Measurements from ENCODE around the gene GLYATL3. TPM values are rescaled to one million over a fixed set of nuclear protein-coding genes. Genes with fewer than 3 reads are reported as not detected.

Gene GLYATL3
- polyA plus RNA-seq, 1 of the 3 experiments (the other 2 are of a cell fraction) = not detected

- no peak for DNase-seq
- no peak overlapping the region for H3K27ac ChIP-seq (ENCODE audit: low read depth in 2 of 2, low read length in 1 of 2)
- H2AFZ ChIP-seq (ENCODE audit: low read depth) = no peak overlapping the region
- no peaks in the 10 kb centered on the region for H3K4me1 ChIP-seq (ENCODE audit: control insufficient read depth in 1 of 2, insufficient read depth in 2 of 2, low read depth in 1 of 2, low read length in 1 of 2)
- TF ChIP-seq POLR2AphosphoS5 (IDR thresholded peaks at IDR 0.05; ENCODE audit: low read depth, low read length) = no peak
- no peak for TF ChIP-seq USF1 (IDR thresholded peaks at IDR 0.05; ENCODE audit: borderline replicate concordance, low read depth)
- TF ChIP-seq FOSL2 (IDR thresholded peaks at IDR 0.05; ENCODE audit: borderline replicate concordance, low read depth) = no peak
- TF ChIP-seq TAF1 (IDR thresholded peaks at IDR 0.05; ENCODE audit: borderline replicate concordance, low read depth, low read length) = no peak
- TF ChIP-seq RCOR1 (IDR thresholded peaks at IDR 0.05; ENCODE audit: low read length) = no peak
- TF ChIP-seq RAD21 (IDR thresholded peaks at IDR 0.05; ENCODE audit: low read length) = no peak
- no peak for TF ChIP-seq PBX3 (IDR thresholded peaks at IDR 0.05)
- no peak for TF ChIP-seq REST (IDR thresholded peaks at IDR 0.05; ENCODE audit: low read depth, low read length)
- no peak for TF ChIP-seq GATA2 (CRISPR knock-in tag; IDR thresholded peaks at IDR 0.05)
- H4K20me1 ChIP-seq (ENCODE audit: insufficient read depth) = no peaks in the 10 kb centered on the region
- no peak overlapping the region for H3K9ac ChIP-seq
- ChIA-PET CTCF (no interaction called here), POLR2A (no interaction called here)
- no peaks in the 10 kb centered on the region for H3F3A ChIP-seq (replicated peaks; ENCODE audit: insufficient read depth)
- no peaks in the 10 kb centered on the region for H3K79me2 ChIP-seq (ENCODE audit: insufficient read depth)
- H3K4me3 ChIP-seq (ENCODE audit: low read depth in 2 of 2, low read length in 1 of 2) = no peak overlapping the region
- no peak overlapping the region for H3K4me2 ChIP-seq
- 3% methylated on average over 1 of the region's 1 CpG for WGBS (ENCODE audit: low lambda C conversion rate)
- no peaks in the 10 kb centered on the region for H3K27me3 ChIP-seq (ENCODE audit: insufficient read depth)
- no peaks in the 10 kb centered on the region for H3K36me3 ChIP-seq (replicated peaks in 1 of 2; ENCODE audit: control insufficient read depth in 1 of 2, insufficient read depth in 2 of 2, low read length in 1 of 2)
- H3K9me2 ChIP-seq = no peaks in the 10 kb centered on the region
- no peaks in the 10 kb centered on the region for H3K9me3 ChIP-seq
Observed at GRCh38 chr6:49499126-49499525, 597 bp upstream of the GLYATL3 start.

GRCh38 chr6:49504666-49505065, 4.9 kb downstream of the GLYATL3 start:
- Histone ChIP-seq H3K4me3 (ENCODE audit: low read depth in 2 of 2, low read length in 1 of 2) (no peak overlapping the region), H3K9me2 (no peaks in the 10 kb centered on the region), H3F3A (replicated peaks; ENCODE audit: insufficient read depth) (no peaks in the 10 kb centered on the region), H3K9me3 (no peaks in the 10 kb centered on the region), H2AFZ (ENCODE audit: low read depth) (no peak overlapping the region), H3K4me1 (ENCODE audit: control insufficient read depth in 1 of 2, insufficient read depth in 2 of 2, low read depth in 1 of 2, low read length in 1 of 2) (no peaks in the 10 kb centered on the region), H3K27me3 (ENCODE audit: insufficient read depth) (no peaks in the 10 kb centered on the region), H3K4me2 (no peak overlapping the region), H4K20me1 (ENCODE audit: insufficient read depth) (no peaks in the 10 kb centered on the region), H3K9ac (no peak overlapping the region), H3K27ac (ENCODE audit: low read depth in 2 of 2, low read length in 1 of 2) (no peak overlapping the region), H3K36me3 (replicated peaks in 1 of 2; ENCODE audit: control insufficient read depth in 1 of 2, insufficient read depth in 2 of 2, low read length in 1 of 2) (no peaks in the 10 kb centered on the region), H3K79me2 (ENCODE audit: insufficient read depth) (no peaks in the 10 kb centered on the region)
- ChIA-PET CTCF (interaction anchor here (0.6 kb wide), 1 partner anchor 9 kb away, joined by 4 read pairs; no protein-coding TSS in a partner anchor), POLR2A (no interaction called here)
- TF ChIP-seq ELF1 (IDR thresholded peaks at IDR 0.05) (no peak), IRF3 (IDR thresholded peaks at IDR 0.05; ENCODE audit: low read depth, low read length) (no peak), MEF2A (IDR thresholded peaks at IDR 0.05; ENCODE audit: borderline replicate concordance, low read depth) (no peak), NRF1 (IDR thresholded peaks at IDR 0.05; ENCODE audit: low read depth, low read length) (no peak), EZH2phosphoT487 (IDR thresholded peaks at IDR 0.05; ENCODE audit: borderline replicate concordance, low read depth) (no peak), MXI1 (IDR thresholded peaks at IDR 0.05; ENCODE audit: low read depth, low read length) (no peak), GABPA (IDR thresholded peaks at IDR 0.05; ENCODE audit: low read depth) (no peak)
- WGBS (ENCODE audit: low lambda C conversion rate) = 26% methylated on average over 5 of the region's 5 CpGs
- no peak for DNase-seq

All from SK-N-SH (cell line).